HEK293 (cell line): Measurements from ENCODE around the gene FDXR.

Experiments used
- CTCF ChIA-PET: fragments of 350-600 bp; formaldehyde crosslinking; extraction: SDS; loops from one replicate; lab custom pipeline; 2021; ENCODE audit warnings: antibody characterized with exemption; lab: Yijun Ruan, JAX
- POLR2A ChIA-PET: fragments of 300-600 bp; formaldehyde crosslinking; extraction: SDS; loops from one replicate; lab custom pipeline; 2020; ENCODE audit warnings: antibody characterized with exemption, inconsistent platforms; lab: Yijun Ruan, JAX
- H3K27ac ChIP-seq: fragments of 200-500 bp; sonication (Bioruptor generic); 2 replicates; pipeline ENCODE4 v1.5.1; 2014; ENCODE audit warnings: low read depth, low read length, control low read depth, inconsistent platforms; ENCODE audit errors: extremely low read depth
- H3K36me3 ChIP-seq, 2 experiments: fragments of 200-500 bp in 1 of 2; sonication (Bioruptor generic) in 1 of 2; 1 replicate in 1 of 2; 2 replicates in 1 of 2; pipeline ENCODE4 v1.5.1; 2014 to 2017; ENCODE audit warnings: inconsistent platforms in 2 of 2, low read length in 2 of 2; ENCODE audit not compliant: control insufficient read depth in 2 of 2, insufficient read depth in 1 of 2
- H3K4me1 ChIP-seq: fragments of 200-500 bp; sonication (Bioruptor generic); 2 replicates; pipeline ENCODE4 v1.5.1; 2014; ENCODE audit warnings: mild to moderate bottlenecking, low read length, inconsistent platforms; ENCODE audit not compliant: control insufficient read depth, insufficient read depth
- H3K4me3 ChIP-seq: 2 replicates; pipeline ENCODE4 v1.5.1; 2011; ENCODE audit warnings: low read depth, mild to moderate bottlenecking, control low read depth, low read length, moderate library complexity
- H3K9me3 ChIP-seq: fragments of 200-500 bp; sonication (Bioruptor generic); 2 replicates; pipeline ENCODE4 v1.5.1; 2014; ENCODE audit warnings: low read depth, low read length, inconsistent platforms; ENCODE audit not compliant: control insufficient read depth, insufficient read depth
- BCL6B ChIP-seq: fragments of 450-650 bp; formaldehyde crosslinking; IDR thresholded peaks from 2 replicates; pipeline ENCODE4 v1.5.1; 2017; ENCODE audit warnings: missing biosample characterization, missing genetic modification characterization
- KLF17 ChIP-seq: fragments of 450-650 bp; formaldehyde crosslinking; IDR thresholded peaks from 2 replicates; pipeline ENCODE4 v1.5.1; 2016; ENCODE audit warnings: missing biosample characterization, missing genetic modification characterization
- KLF8 ChIP-seq: fragments of 450-650 bp; formaldehyde crosslinking; IDR thresholded peaks from 2 replicates; pipeline ENCODE4 v1.5.1; 2016; ENCODE audit warnings: missing biosample characterization, missing genetic modification characterization
- SP2 ChIP-seq: fragments of 450-650 bp; formaldehyde crosslinking; IDR thresholded peaks from 2 replicates; pipeline ENCODE4 v1.5.1; 2016; ENCODE audit warnings: missing biosample characterization, missing genetic modification characterization
- TRIM28 ChIP-seq: IDR thresholded peaks from 2 replicates; pipeline ENCODE4 v1.6.1; 2011; ENCODE audit warnings: low read length, control low read depth, borderline replicate concordance
- ZBTB11 ChIP-seq: fragments of 450-650 bp; formaldehyde crosslinking; conservative IDR thresholded peaks from 2 replicates; pipeline ENCODE4 v1.5.1; 2016; ENCODE audit warnings: low read depth, missing biosample characterization, missing genetic modification characterization
- ZBTB44 ChIP-seq: fragments of 450-650 bp; IDR thresholded peaks from 2 replicates; pipeline ENCODE4 v1.5.1; 2018; ENCODE audit warnings: missing biosample characterization, mild to moderate bottlenecking, missing genetic modification characterization
- ZBTB7A ChIP-seq: fragments of 450-650 bp; formaldehyde crosslinking; IDR thresholded peaks from 2 replicates; pipeline ENCODE4 v1.5.1; 2016; ENCODE audit warnings: low read depth, missing biosample characterization, missing genetic modification characterization
- ZNF155 ChIP-seq: fragments of 450-650 bp; formaldehyde crosslinking; IDR thresholded peaks from 2 replicates; pipeline ENCODE4 v1.5.1; 2016; ENCODE audit warnings: missing biosample characterization, missing genetic modification characterization
- ZNF16 ChIP-seq: fragments of 450-650 bp; formaldehyde crosslinking; IDR thresholded peaks from 2 replicates; pipeline ENCODE4 v1.5.1; 2016; ENCODE audit warnings: low read depth, missing biosample characterization, missing genetic modification characterization
- ZNF169 ChIP-seq: fragments of 450-650 bp; formaldehyde crosslinking; IDR thresholded peaks from 2 replicates; pipeline ENCODE4 v1.5.1; 2016; ENCODE audit warnings: missing biosample characterization, missing genetic modification characterization
- ZNF514 ChIP-seq: fragments of 450-650 bp; formaldehyde crosslinking; IDR thresholded peaks from 2 replicates; pipeline ENCODE4 v1.5.1; 2016; ENCODE audit warnings: missing biosample characterization, missing genetic modification characterization
- ZNF529 ChIP-seq: fragments of 450-650 bp; formaldehyde crosslinking; IDR thresholded peaks from 2 replicates; pipeline ENCODE4 v1.5.1; 2017; ENCODE audit warnings: missing genetic modification characterization, missing biosample characterization; ENCODE audit not compliant: insufficient replicate concordance
- ZNF561 ChIP-seq: fragments of 450-650 bp; IDR thresholded peaks from 2 replicates; pipeline ENCODE4 v1.5.1; 2018; ENCODE audit warnings: missing biosample characterization, missing genetic modification characterization, borderline replicate concordance
- ZNF677 ChIP-seq: fragments of 450-650 bp; IDR thresholded peaks from 2 replicates; pipeline ENCODE4 v1.5.0; 2018; ENCODE audit warnings: missing biosample characterization, mild to moderate bottlenecking, missing genetic modification characterization, moderate library complexity
- ZNF701 ChIP-seq: fragments of 450-650 bp; formaldehyde crosslinking; IDR thresholded peaks from 2 replicates; pipeline ENCODE4 v1.5.1; 2016; ENCODE audit warnings: missing biosample characterization, missing genetic modification characterization
- ZNF791 ChIP-seq: fragments of 450-650 bp; formaldehyde crosslinking; IDR thresholded peaks from 2 replicates; pipeline ENCODE4 v1.5.1; 2016; ENCODE audit warnings: missing biosample characterization, missing genetic modification characterization
- TF ChIP-seq, protein P1 (sequence below): sonication (generic); formaldehyde crosslinking; IDR thresholded peaks from 2 replicates; pipeline ENCODE4 v1.8.1; 2022; ENCODE audit warnings: mild to moderate bottlenecking, moderate library complexity, missing genetic modification reagents

Gene FDXR

GRCh38 chr17:74888469-74888868, 15.7 kb upstream of the FDXR start:
- no peaks in the 10 kb centered on the region for H3K9me3 ChIP-seq
- ChIA-PET CTCF (interaction anchor here (1.9 kb wide), 1 partner anchor 26 kb away, joined by 7 read pairs; no protein-coding TSS in a partner anchor), POLR2A (interaction anchor here (3.1 kb wide), 1 partner anchor 15 kb away, joined by 13 read pairs; the partner anchor contains the start of gene FDXR)
- no peaks in the 10 kb centered on the region for H3K36me3 ChIP-seq
- H3K27ac ChIP-seq = no peak overlapping the region
- TF ChIP-seq ZNF169 (tag by site-specific recombination) (no peak), ZNF701 (tag by site-specific recombination) (no peak), ZBTB44 (tag by site-specific recombination) (no peak), ZNF155 (tag by site-specific recombination) (no peak), TRIM28 (no peak), SP2 (tag by site-specific recombination) (no peak)
- H3K4me1 ChIP-seq = no peaks in the 10 kb centered on the region
- H3K4me3 ChIP-seq = no peak overlapping the region

GRCh38 chr17:74883241-74883745, 10.5 kb upstream of the FDXR start:
- Histone ChIP-seq H3K4me1 (no peaks in the 10 kb centered on the region; the same call in 1 of the 2 replicates), H3K36me3 (no peaks in the 10 kb centered on the region), H3K9me3 (no peaks in the 10 kb centered on the region), H3K4me3 (no peak overlapping the region), H3K27ac (no peak overlapping the region)
- no peak for TF ChIP-seq ZBTB7A (tag by site-specific recombination)
- TF ChIP-seq KLF17 (tag by site-specific recombination) = no peak
- TF ChIP-seq, protein P1, sequence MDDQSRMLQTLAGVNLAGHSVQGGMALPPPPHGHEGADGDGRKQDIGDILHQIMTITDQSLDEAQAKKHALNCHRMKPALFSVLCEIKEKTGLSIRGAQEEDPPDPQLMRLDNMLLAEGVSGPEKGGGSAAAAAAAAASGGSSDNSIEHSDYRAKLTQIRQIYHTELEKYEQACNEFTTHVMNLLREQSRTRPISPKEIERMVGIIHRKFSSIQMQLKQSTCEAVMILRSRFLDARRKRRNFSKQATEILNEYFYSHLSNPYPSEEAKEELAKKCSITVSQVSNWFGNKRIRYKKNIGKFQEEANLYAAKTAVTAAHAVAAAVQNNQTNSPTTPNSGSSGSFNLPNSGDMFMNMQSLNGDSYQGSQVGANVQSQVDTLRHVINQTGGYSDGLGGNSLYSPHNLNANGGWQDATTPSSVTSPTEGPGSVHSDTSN (CRISPR knock-in tag) = no peak
- no peak for TF ChIP-seq ZBTB11 (tag by site-specific recombination)
- no peak for TF ChIP-seq BCL6B (tag by site-specific recombination)
- TF ChIP-seq ZNF677 (tag by site-specific recombination) = no peak
- no peak for TF ChIP-seq ZNF529 (tag by site-specific recombination)
- TF ChIP-seq ZNF514 (tag by site-specific recombination) = no peak
- TF ChIP-seq ZNF561 = no peak
- no peak for TF ChIP-seq ZNF791 (tag by site-specific recombination)
- no peak for TF ChIP-seq ZNF16 (tag by site-specific recombination)
- TF ChIP-seq KLF8 (tag by site-specific recombination) = no peak
- POLR2A ChIA-PET = no interaction called here
- CTCF ChIA-PET = no interaction called here
